CD4-positive, alpha-beta T cell (primary cell): ENCODE data around the gene NKAPD1. TPM values are rescaled to one million over a fixed set of nuclear protein-coding genes. Genes with fewer than 3 reads are reported as not detected.

Experiments used
- ATAC-seq: fragments of 200-7000 bp; cut with Tn5 transposase; one replicate; pipeline ENCODE4 v1.10.0; 2022; ENCODE audit warnings: mild to moderate bottlenecking; ENCODE audit not compliant: poor library complexity
- CTCF ChIA-PET: fragments of 350-600 bp; sonication (Branson Sonifier 250); formaldehyde crosslinking; loops from one replicate; lab custom pipeline; 2021; ENCODE audit warnings: antibody characterized with exemption, inconsistent platforms; lab: Charles Lee
- POLR2A ChIA-PET: fragments of 350-600 bp; sonication (Branson Sonifier 250); formaldehyde crosslinking; loops from one replicate; lab custom pipeline; 2021; ENCODE audit warnings: antibody characterized with exemption, inconsistent platforms; lab: Charles Lee
- DNase-seq, 14 experiments: peaks; one replicate each; pipeline ENCODE4 v3.0.0-alpha.2; 2013 to 2020; ENCODE audit warnings: mixed read lengths in 2 of 14
- H3K27ac ChIP-seq, 2 donors: one replicate each; pipeline versions ENCODE4 v1.5.1 to v1.7.0; 2013; ENCODE audit warnings: low read length in 2 of 2, low read depth in 1 of 2, mild to moderate bottlenecking in 1 of 2
- H3K27me3 ChIP-seq, 2 experiments: 1 replicate in 1 of 2; 2 replicates in 1 of 2; pipeline versions ENCODE4 v1.6.1 to v1.7.0; 2013; ENCODE audit warnings: low read length in 2 of 2, control low read depth in 1 of 2, mild to moderate bottlenecking in 1 of 2, moderate library complexity in 1 of 2; ENCODE audit not compliant: insufficient read depth in 2 of 2, control insufficient read depth in 1 of 2
- H3K36me3 ChIP-seq: one replicate; pipeline ENCODE4 v1.6.1; 2013; ENCODE audit warnings: low read length, control low read depth; ENCODE audit not compliant: insufficient read depth
- H3K4me1 ChIP-seq: one replicate; pipeline ENCODE4 v1.6.1; 2013; ENCODE audit warnings: low read length, control low read depth; ENCODE audit not compliant: insufficient read depth
- H3K4me3 ChIP-seq: one replicate; pipeline ENCODE4 v1.5.1; 2013; ENCODE audit warnings: mild to moderate bottlenecking, low read length, moderate library complexity
- H3K9me3 ChIP-seq, 2 experiments: 1 replicate in 1 of 2; 2 replicates in 1 of 2; pipeline versions ENCODE4 v1.6.1 to v1.7.0; 2013; ENCODE audit warnings: low read length in 2 of 2, mild to moderate bottlenecking in 2 of 2, control low read depth in 1 of 2, moderate library complexity in 1 of 2; ENCODE audit not compliant: control insufficient read depth in 1 of 2, insufficient read depth in 1 of 2
- H3K27ac Mint-ChIP-seq: one replicate; pipeline ENCODE4 v1.8.0; 2020; ENCODE audit warnings: mixed read lengths
- H3K27me3 Mint-ChIP-seq: one replicate; pipeline ENCODE4 v1.8.0; 2021; ENCODE audit warnings: mixed read lengths
- H3K36me3 Mint-ChIP-seq: one replicate; pipeline ENCODE4 v1.8.0; 2021; ENCODE audit warnings: low read depth, mixed read lengths
- H3K4me1 Mint-ChIP-seq: one replicate; pipeline ENCODE4 v1.8.0; 2021; ENCODE audit warnings: low read depth, mixed read lengths
- H3K4me3 Mint-ChIP-seq: one replicate; pipeline ENCODE4 v1.8.0; 2020; ENCODE audit warnings: mild to moderate bottlenecking, mixed read lengths
- H3K9me3 Mint-ChIP-seq: one replicate; pipeline ENCODE4 v1.8.0; 2020; ENCODE audit warnings: mixed read lengths
- CTCF ChIP-seq: fragments of 200-600 bp; IDR thresholded peaks from one replicate; pipeline ENCODE4 v1.8.0; 2022; ENCODE audit warnings: antibody characterized with exemption, mild to moderate bottlenecking
- intact Hi-C, 2 experiments: fragments of 100-400 bp; cut with DNase I in 1 of 2; cut with micrococcal nuclease in 1 of 2; formaldehyde crosslinking; loops; one replicate each; pipeline versions ENCODE4 v1.15.1 to v1.9.0; 2023 to 2025; cut with DNase I, micrococcal nuclease
- total RNA-seq, 174 experiments: library from RNA in 2 of 174; stranded (reverse) in 2 of 174; gene quantifications; one replicate each; pipeline ENCODE4 v1.2.3 and lab custom pipeline; 2021 to 2026

NKAPD1 gene
- total RNA-seq, 2 experiments from 2014 or later = 14.8 to 16.0 TPM

- Mint-ChIP-seq H3K4me1 (no peaks in the 10 kb centered on the region), H3K4me3 (no peak overlapping the region), H3K36me3 (peaks cover 9% of the 10 kb centered on the region), H3K9me3 (no peaks in the 10 kb centered on the region), H3K27ac (no peak overlapping the region), H3K27me3 (no peaks in the 10 kb centered on the region)
- POLR2A ChIA-PET = interaction anchor here (1.0 kb wide), 1 partner anchor 16 kb away, joined by 3 read pairs; no protein-coding TSS in a partner anchor
- no peak for DNase-seq
- intact Hi-C loops = no loop called here
- no peak for TF ChIP-seq CTCF
- Histone ChIP-seq H3K4me1 (no peaks in the 10 kb centered on the region), H3K27me3 (no peaks in the 10 kb centered on the region), H3K27ac (no peak overlapping the region), H3K9me3 (no peaks in the 10 kb centered on the region), H3K4me3 (no peak overlapping the region), H3K36me3 (peaks cover 2% of the 10 kb centered on the region)
- CTCF ChIA-PET = no interaction called here
- no peak for ATAC-seq
These were observed 32.0 kb downstream of the NKAPD1 start for GRCh38 chr11:112106070-112106469.

GRCh38 chr11:112113539-112114457 lies 39.7 kb downstream of the NKAPD1 start:
- intact Hi-C loops = loop anchor here in 1 of 2 experiments (2.0 to 5.0 kb wide), 2 partner anchors 109 to 167 kb away; no protein-coding TSS in a partner anchor
- Histone ChIP-seq H3K4me1 (no peaks in the 10 kb centered on the region), H3K27ac (no peak overlapping the region), H3K9me3 (no peaks in the 10 kb centered on the region), H3K4me3 (no peak overlapping the region), H3K36me3 (no peaks in the 10 kb centered on the region), H3K27me3 (no peaks in the 10 kb centered on the region)
- no peaks in the 10 kb centered on the region for H3K4me1 Mint-ChIP-seq
- TF ChIP-seq CTCF = peak; percentile 88
- POLR2A ChIA-PET = interaction anchor here (0.5 kb wide), 1 partner anchor 178 kb away, joined by 3 read pairs; no protein-coding TSS in a partner anchor
- H3K4me3 Mint-ChIP-seq = no peak overlapping the region
- H3K27ac Mint-ChIP-seq = no peak overlapping the region
- H3K36me3 Mint-ChIP-seq = no peaks in the 10 kb centered on the region
- ATAC-seq (peak; percentile 57), DNase-seq (peak in 4 of 14 experiments; percentile 13 to 68 (median 58))
- CTCF ChIA-PET = interaction anchor here (0.7 to 1.9 kb wide), 7 partner anchors 9 to 1761 kb away, joined by 3 to 5 read pairs (median 3); partner anchors contain the start of genes SDHD, TIMM8B and USP28
- H3K9me3 Mint-ChIP-seq = no peaks in the 10 kb centered on the region
- H3K27me3 Mint-ChIP-seq = no peaks in the 10 kb centered on the region

- no peak for TF ChIP-seq CTCF
- ATAC-seq = no peak
- Histone ChIP-seq H3K9me3 (no peaks in the 10 kb centered on the region), H3K4me1 (no peaks in the 10 kb centered on the region), H3K36me3 (no peaks in the 10 kb centered on the region), H3K27me3 (no peaks in the 10 kb centered on the region), H3K27ac (no peak overlapping the region), H3K4me3 (no peak overlapping the region)
- intact Hi-C loops = loop anchor here in 1 of 2 experiments (5.0 kb wide), 1 partner anchor 108 kb away; no protein-coding TSS in a partner anchor
- no peak for DNase-seq
- H3K4me1 Mint-ChIP-seq = no peaks in the 10 kb centered on the region
- no peaks in the 10 kb centered on the region for H3K27me3 Mint-ChIP-seq
- POLR2A ChIA-PET = interaction anchor here (0.5 kb wide), 1 partner anchor 178 kb away, joined by 3 read pairs; no protein-coding TSS in a partner anchor
- no peaks in the 10 kb centered on the region for H3K36me3 Mint-ChIP-seq
- H3K9me3 Mint-ChIP-seq = no peaks in the 10 kb centered on the region
- H3K27ac Mint-ChIP-seq = no peak overlapping the region
- CTCF ChIA-PET = interaction anchor here (1.0 to 1.9 kb wide), 2 partner anchors 9 to 1175 kb away, joined by 3 to 5 read pairs; no protein-coding TSS in a partner anchor
- no peak overlapping the region for H3K4me3 Mint-ChIP-seq
These were observed 40.4 kb downstream of the NKAPD1 start for GRCh38 chr11:112114460-112114859.
